Measurements from ENCODE around the gene ADD1.

Gene ADD1

DNA sequence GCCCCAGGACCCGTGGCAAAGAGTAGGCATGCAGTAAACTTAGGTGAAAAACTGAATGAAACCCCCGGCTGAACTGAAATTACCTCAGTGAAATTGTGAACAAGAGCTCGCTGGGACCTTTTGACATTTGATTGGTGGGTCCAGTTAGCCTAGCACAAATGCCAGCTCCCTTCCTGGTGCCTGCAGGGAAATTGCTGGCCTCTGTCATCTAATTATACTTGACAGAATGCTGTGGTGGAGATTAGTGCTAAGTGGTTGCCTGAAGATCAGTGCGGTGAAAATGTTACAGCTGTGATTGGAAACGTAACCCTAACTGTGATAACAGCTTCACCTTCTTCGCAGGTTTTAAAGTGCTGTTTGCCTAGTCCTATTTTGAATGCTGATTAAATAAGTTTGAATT, 43.0 kb downstream of the ADD1 start:
- Histone ChIP-seq H3K27ac (ENCODE audit: low read depth, low read length) (no peak overlapping the region), H3K4me1 (ENCODE audit: insufficient read depth, low read length) (peaks cover 9% of the 10 kb centered on the region; the same call in 1 of the 2 replicates), H3K4me3 (ENCODE audit: low read length) (no peak overlapping the region), H3K27me3 (ENCODE audit: insufficient read depth, low read length) (no peaks in the 10 kb centered on the region), H3K9ac (ENCODE audit: low read depth, low read length) (no peak overlapping the region), H3K36me3 (ENCODE audit: insufficient read depth, low read length) (peaks cover 57% of the 10 kb centered on the region), H3K9me3 (ENCODE audit: insufficient read depth, low read depth, low read length) (no peaks in the 10 kb centered on the region)
- 85% methylated on average over 6 of the region's 6 CpGs for WGBS

DNA sequence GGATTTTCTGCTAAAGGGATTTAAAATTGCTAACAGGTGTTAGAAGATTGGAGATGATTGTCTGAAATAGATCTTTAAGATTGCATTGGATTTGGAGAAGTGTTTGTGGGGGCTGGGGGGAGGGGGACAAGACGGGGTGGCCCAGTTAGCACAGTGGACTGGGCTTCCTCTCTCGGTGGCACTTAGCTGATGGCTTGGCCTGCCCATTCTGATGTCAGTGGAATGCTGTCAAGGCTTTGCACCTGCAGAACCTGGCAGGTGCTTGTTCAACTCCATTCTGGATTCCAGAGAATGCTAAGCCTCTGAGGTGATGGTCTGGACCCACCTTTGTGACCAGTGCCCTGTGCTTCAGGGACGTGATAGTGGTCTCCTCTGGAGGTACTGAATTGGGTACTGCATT, 43.7 kb downstream of the ADD1 start:
- H3K4me1 ChIP-seq (ENCODE audit: insufficient read depth, low read length), result peaks cover 3% of the 10 kb centered on the region; the same call in 1 of the 2 replicates
- peaks cover 51% of the 10 kb centered on the region for H3K36me3 ChIP-seq (ENCODE audit: insufficient read depth, low read length)

DNA sequence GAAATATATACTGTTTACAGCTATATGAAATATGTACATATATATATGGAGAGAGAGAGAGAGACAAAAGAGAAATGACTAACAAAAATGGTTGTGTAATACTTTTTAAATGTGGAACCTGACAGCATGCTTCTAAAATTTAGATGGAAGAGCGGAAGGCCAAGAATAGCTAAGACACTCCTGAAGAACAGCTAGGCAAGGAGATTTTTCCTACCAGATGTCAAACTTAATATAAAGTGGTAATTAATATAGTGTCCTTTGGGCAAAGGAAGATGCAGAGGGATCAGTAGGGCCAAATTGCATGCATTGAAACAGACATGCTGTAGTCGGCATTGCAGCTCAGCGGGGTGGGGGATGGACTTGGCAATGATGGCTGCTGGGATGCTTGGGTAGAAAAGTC, 45.2 kb downstream of the ADD1 start:
- H3K9ac ChIP-seq (ENCODE audit: low read depth, low read length), result no peak overlapping the region
- H3K27me3 ChIP-seq (ENCODE audit: insufficient read depth, low read length), result no peaks in the 10 kb centered on the region
- no peak overlapping the region for H3K27ac ChIP-seq (ENCODE audit: low read depth, low read length)
- 100% methylated on average over 3 of the region's 3 CpGs for WGBS
- no peaks in the 10 kb centered on the region for H3K4me1 ChIP-seq (ENCODE audit: insufficient read depth, low read length)
- H3K9me3 ChIP-seq (ENCODE audit: insufficient read depth, low read depth, low read length), result no peaks in the 10 kb centered on the region
- peaks cover 45% of the 10 kb centered on the region for H3K36me3 ChIP-seq (ENCODE audit: insufficient read depth, low read length)
- H3K4me3 ChIP-seq (ENCODE audit: low read length), result no peak overlapping the region

More for the DNA sequence above, 43.7 kb downstream of the ADD1 start:
- Histone ChIP-seq H3K9ac (ENCODE audit: low read depth, low read length) (no peak overlapping the region), H3K27me3 (ENCODE audit: insufficient read depth, low read length) (no peaks in the 10 kb centered on the region), H3K9me3 (ENCODE audit: insufficient read depth, low read depth, low read length) (no peaks in the 10 kb centered on the region), H3K4me3 (ENCODE audit: low read length) (no peak overlapping the region), H3K27ac (ENCODE audit: low read depth, low read length) (no peak overlapping the region)
- 87% methylated on average over 3 of the region's 3 CpGs for WGBS

DNA sequence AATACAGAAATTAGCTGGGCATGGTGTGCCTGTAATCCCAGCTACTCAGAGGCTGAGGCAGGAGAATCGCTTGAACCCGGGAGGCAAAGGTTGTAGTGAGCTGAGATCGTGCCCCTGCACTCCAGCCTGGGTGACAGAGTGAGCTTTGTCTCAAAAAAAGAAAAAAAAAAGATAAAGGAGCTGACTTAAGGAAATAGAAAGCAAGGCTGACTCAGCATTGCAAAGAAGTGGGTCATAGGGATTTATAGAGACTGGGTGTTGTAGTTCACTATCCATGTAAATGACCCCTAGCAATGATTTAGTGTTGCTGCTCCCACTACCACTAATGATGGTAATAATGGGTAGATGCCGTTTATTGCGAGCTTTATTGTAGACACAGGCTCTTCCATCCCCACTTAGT, 47.6 kb downstream of the ADD1 start:
- H3K27ac ChIP-seq (ENCODE audit: low read depth, low read length), result no peak overlapping the region
- H3K36me3 ChIP-seq (ENCODE audit: insufficient read depth, low read length), result peaks cover 46% of the 10 kb centered on the region
- H3K9ac ChIP-seq (ENCODE audit: low read depth, low read length), result no peak overlapping the region
- H3K27me3 ChIP-seq (ENCODE audit: insufficient read depth, low read length), result no peaks in the 10 kb centered on the region
- WGBS, result 94% methylated on average over 4 of the region's 5 CpGs
- H3K4me3 ChIP-seq (ENCODE audit: low read length), result no peak overlapping the region
- no peaks in the 10 kb centered on the region for H3K4me1 ChIP-seq (ENCODE audit: insufficient read depth, low read length)
- H3K9me3 ChIP-seq (ENCODE audit: insufficient read depth, low read depth, low read length), result no peaks in the 10 kb centered on the region

DNA sequence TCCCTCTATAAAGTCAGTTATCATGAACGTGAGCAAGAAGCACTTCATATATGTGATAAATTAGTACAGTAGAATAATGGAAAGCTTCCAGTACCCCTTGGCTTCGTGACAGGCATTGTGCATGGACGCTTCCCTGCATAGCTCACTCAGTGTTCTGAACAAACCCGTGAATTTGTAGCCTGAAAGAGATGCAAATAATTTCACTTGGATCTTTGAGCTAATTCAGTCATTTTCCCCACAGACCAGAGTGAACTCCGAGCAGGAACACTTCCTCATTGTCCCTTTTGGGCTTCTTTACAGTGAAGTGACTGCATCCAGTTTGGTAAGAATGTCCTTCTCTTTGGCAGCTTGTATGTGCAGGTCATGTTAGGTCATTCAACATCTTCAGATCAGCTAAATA, 50.1 kb downstream of the ADD1 start:
- 96% methylated on average over 5 of the region's 5 CpGs for WGBS
- Histone ChIP-seq H3K27ac (ENCODE audit: low read depth, low read length) (no peak overlapping the region), H3K9ac (ENCODE audit: low read depth, low read length) (no peak overlapping the region), H3K9me3 (ENCODE audit: insufficient read depth, low read depth, low read length) (no peaks in the 10 kb centered on the region), H3K36me3 (ENCODE audit: insufficient read depth, low read length) (peaks cover 55% of the 10 kb centered on the region), H3K4me1 (ENCODE audit: insufficient read depth, low read length) (no peaks in the 10 kb centered on the region), H3K4me3 (ENCODE audit: low read length) (no peak overlapping the region), H3K27me3 (ENCODE audit: insufficient read depth, low read length) (no peaks in the 10 kb centered on the region)

DNA sequence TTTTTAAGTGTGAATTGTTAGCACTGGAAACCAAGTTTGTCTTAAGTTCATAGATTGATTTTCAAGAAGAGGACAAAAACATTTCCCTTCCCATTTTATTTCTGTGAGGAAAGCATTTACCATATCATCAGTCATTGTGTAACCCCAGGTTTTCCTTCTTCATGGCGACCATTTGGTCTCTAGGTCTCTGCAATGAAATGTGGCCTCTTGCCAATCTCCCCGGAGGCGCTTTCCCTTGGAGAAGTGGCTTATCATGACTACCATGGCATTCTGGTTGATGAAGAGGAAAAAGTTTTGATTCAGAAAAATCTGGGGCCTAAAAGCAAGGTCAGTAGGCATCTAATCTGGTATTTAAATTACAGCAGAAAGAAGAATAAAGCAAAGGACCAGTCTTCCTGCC, 54.4 kb downstream of the ADD1 start:
- no peak overlapping the region for H3K4me3 ChIP-seq (ENCODE audit: low read length)
- WGBS, result 98% methylated on average over 3 of the region's 3 CpGs
- H3K27me3 ChIP-seq (ENCODE audit: insufficient read depth, low read length), result no peaks in the 10 kb centered on the region
- H3K27ac ChIP-seq (ENCODE audit: low read depth, low read length), result no peak overlapping the region
- peaks cover 87% of the 10 kb centered on the region for H3K36me3 ChIP-seq (ENCODE audit: insufficient read depth, low read length)
- H3K9me3 ChIP-seq (ENCODE audit: insufficient read depth, low read depth, low read length), result no peaks in the 10 kb centered on the region
- H3K4me1 ChIP-seq (ENCODE audit: insufficient read depth, low read length), result no peaks in the 10 kb centered on the region
- H3K9ac ChIP-seq (ENCODE audit: low read depth, low read length), result no peak overlapping the region

DNA sequence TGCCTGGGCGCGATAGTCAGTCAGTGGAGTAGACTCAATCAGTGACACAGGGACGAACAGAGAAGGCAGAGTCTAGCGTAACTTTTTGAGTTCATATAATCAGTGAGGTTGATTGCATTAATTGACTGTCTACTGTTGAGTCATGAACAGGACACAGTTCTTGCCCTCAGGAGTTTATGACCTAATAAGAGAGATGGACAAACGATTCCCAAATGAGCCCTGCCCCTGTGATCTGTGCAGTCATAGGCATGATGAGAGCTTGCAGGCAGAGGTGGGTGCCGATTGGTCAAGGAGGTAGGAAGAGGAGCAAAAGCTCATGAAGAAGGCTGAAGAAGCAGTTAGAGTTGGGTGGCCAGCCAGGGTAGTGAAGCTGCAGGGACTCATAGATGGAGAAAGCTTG, 57.1 kb downstream of the ADD1 start:
- no peaks in the 10 kb centered on the region for H3K9me3 ChIP-seq (ENCODE audit: insufficient read depth, low read depth, low read length)
- H3K4me3 ChIP-seq (ENCODE audit: low read length), result no peak overlapping the region
- no peaks in the 10 kb centered on the region for H3K27me3 ChIP-seq (ENCODE audit: insufficient read depth, low read length)
- no peak overlapping the region for H3K27ac ChIP-seq (ENCODE audit: low read depth, low read length)
- no peaks in the 10 kb centered on the region for H3K4me1 ChIP-seq (ENCODE audit: insufficient read depth, low read length)
- no peak overlapping the region for H3K9ac ChIP-seq (ENCODE audit: low read depth, low read length)
- WGBS, result 95% methylated on average over 6 of the region's 6 CpGs
- H3K36me3 ChIP-seq (ENCODE audit: insufficient read depth, low read length), result peaks cover 93% of the 10 kb centered on the region

DNA sequence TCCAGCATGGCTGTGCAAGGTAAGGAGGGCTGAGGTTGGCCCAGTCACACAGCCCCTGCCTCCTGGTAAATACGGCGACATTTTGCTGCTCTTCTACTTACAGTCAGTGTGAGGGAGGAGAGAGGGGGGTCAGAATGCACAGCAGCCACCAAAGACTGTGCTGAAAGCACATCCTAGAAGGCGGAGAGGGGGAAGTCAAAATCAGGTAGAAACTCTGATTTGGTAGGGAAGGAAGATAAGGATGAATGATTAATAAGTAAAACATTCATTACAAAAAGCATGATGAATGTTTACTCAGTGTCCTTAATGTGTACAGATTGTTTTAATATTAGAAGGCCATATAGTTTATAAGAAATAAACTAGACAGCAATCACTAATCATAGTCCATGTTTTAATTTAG, 57.5 kb downstream of the ADD1 start:
- WGBS, result 92% methylated on average over 3 of the region's 3 CpGs
- Histone ChIP-seq H3K4me1 (ENCODE audit: insufficient read depth, low read length) (no peaks in the 10 kb centered on the region), H3K36me3 (ENCODE audit: insufficient read depth, low read length) (peaks cover 93% of the 10 kb centered on the region), H3K9me3 (ENCODE audit: insufficient read depth, low read depth, low read length) (no peaks in the 10 kb centered on the region), H3K27me3 (ENCODE audit: insufficient read depth, low read length) (no peaks in the 10 kb centered on the region), H3K27ac (ENCODE audit: low read depth, low read length) (no peak overlapping the region), H3K4me3 (ENCODE audit: low read length) (no peak overlapping the region), H3K9ac (ENCODE audit: low read depth, low read length) (no peak overlapping the region)

DNA sequence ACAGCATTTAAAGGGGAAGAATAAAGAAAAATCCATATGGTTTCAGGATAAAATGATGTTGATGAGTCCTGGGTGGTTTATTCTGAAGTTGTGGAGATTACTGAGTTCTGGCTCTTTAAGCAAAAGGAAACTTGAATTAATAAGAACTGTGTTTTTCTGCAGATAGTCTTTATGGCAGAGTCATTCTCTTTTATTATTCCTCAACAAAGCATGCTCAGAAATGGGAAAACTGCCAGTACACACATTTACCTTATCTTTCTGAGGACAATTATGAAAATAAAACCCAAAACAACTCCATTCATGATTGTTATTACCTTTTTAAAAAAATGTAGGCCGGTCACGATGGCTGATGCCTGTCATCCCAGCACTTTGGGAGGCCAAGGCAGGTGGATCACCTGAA, 58.5 kb downstream of the ADD1 start:
- 97% methylated on average over 2 of the region's 2 CpGs for WGBS
- Histone ChIP-seq H3K27ac (ENCODE audit: low read depth, low read length) (no peak overlapping the region), H3K9me3 (ENCODE audit: insufficient read depth, low read depth, low read length) (no peaks in the 10 kb centered on the region), H3K27me3 (ENCODE audit: insufficient read depth, low read length) (no peaks in the 10 kb centered on the region), H3K36me3 (ENCODE audit: insufficient read depth, low read length) (peaks cover 93% of the 10 kb centered on the region), H3K4me3 (ENCODE audit: low read length) (no peak overlapping the region), H3K9ac (ENCODE audit: low read depth, low read length) (no peak overlapping the region), H3K4me1 (ENCODE audit: insufficient read depth, low read length) (no peaks in the 10 kb centered on the region)

DNA sequence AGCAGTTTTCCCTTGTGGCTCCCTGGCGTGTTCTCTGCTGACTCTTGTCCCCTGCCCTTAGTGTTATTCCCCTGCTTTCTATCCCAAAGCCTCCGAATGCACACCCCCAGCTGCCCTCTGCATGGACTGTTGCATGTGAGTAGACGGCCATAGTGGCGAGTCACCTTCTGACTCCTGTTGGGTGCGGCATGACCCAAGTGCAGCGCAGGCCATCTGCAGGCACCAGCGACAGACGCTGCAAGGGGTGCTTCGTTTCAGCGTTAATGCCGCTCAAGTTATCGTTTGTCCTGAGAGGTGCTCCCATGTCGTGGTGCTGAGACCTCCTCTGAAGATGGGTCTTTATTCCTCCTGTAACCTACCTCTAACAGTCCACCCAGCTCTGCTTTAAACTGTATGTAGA, 61.9 kb downstream of the ADD1 start:
- Histone ChIP-seq H3K36me3 (ENCODE audit: insufficient read depth, low read length) (peaks cover 94% of the 10 kb centered on the region), H3K27ac (ENCODE audit: low read depth, low read length) (no peak overlapping the region), H3K9me3 (ENCODE audit: insufficient read depth, low read depth, low read length) (no peaks in the 10 kb centered on the region), H3K27me3 (ENCODE audit: insufficient read depth, low read length) (no peaks in the 10 kb centered on the region), H3K9ac (ENCODE audit: low read depth, low read length) (no peak overlapping the region), H3K4me1 (ENCODE audit: insufficient read depth, low read length) (no peaks in the 10 kb centered on the region), H3K4me3 (ENCODE audit: low read length) (no peak overlapping the region)
- 96% methylated on average over 13 of the region's 13 CpGs for WGBS

DNA sequence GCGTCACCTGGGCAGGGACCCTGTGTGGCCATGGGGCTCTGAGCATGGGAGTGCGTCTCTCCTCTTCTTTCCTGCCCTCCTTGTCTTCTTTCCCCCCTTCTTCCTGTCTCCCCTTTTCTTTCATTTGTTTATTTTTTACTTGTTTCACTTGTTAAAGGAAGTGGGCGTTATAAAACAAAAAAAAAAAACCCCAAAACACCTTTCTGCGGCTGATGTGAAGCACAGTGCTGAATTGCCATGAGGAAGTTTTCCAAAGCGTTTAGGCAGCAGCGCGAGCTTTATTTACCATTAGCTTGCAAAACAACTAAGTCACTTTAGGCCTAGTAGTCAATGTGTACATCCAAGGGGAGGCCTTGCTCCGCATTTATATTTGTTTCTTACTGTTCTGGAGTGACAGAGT, 62.6 kb downstream of the ADD1 start:
- Histone ChIP-seq H3K27ac (ENCODE audit: low read depth, low read length) (no peak overlapping the region), H3K27me3 (ENCODE audit: insufficient read depth, low read length) (no peaks in the 10 kb centered on the region), H3K4me1 (ENCODE audit: insufficient read depth, low read length) (no peaks in the 10 kb centered on the region), H3K9me3 (ENCODE audit: insufficient read depth, low read depth, low read length) (no peaks in the 10 kb centered on the region), H3K4me3 (ENCODE audit: low read length) (no peak overlapping the region), H3K9ac (ENCODE audit: low read depth, low read length) (no peak overlapping the region), H3K36me3 (ENCODE audit: insufficient read depth, low read length) (peaks cover 93% of the 10 kb centered on the region)
- 96% methylated on average over 8 of the region's 8 CpGs for WGBS

DNA sequence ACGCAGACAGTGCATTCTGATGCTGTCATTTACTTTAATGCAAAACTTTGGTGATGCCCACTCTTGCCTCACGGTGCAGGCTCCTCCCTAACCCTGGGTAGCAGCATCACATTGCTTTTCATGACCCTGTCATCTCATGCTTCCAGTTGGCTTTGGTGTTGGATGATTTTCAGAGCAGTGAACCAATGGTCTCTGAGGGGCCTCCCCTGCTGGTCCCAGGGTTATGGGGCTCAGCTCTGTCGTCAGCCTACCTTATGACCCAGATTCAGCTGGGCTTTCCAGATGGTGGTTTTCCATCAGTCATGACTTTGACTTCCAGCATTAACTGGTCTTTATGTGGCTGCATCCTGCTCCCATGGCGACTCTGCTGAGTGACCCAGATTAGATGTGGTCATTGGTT, 63.6 kb downstream of the ADD1 start:
- Histone ChIP-seq H3K9ac (ENCODE audit: low read depth, low read length) (no peak overlapping the region), H3K27ac (ENCODE audit: low read depth, low read length) (no peak overlapping the region), H3K36me3 (ENCODE audit: insufficient read depth, low read length) (peaks cover 92% of the 10 kb centered on the region), H3K4me1 (ENCODE audit: insufficient read depth, low read length) (no peaks in the 10 kb centered on the region), H3K4me3 (ENCODE audit: low read length) (no peak overlapping the region), H3K9me3 (ENCODE audit: insufficient read depth, low read depth, low read length) (no peaks in the 10 kb centered on the region), H3K27me3 (ENCODE audit: insufficient read depth, low read length) (no peaks in the 10 kb centered on the region)
- 67% methylated on average over 4 of the region's 4 CpGs for WGBS

Measured in HUES64 (cell line).